ENCODE data around the gene MRPL20.
"Not testable (repeated sequence)": the region's sequence is repeated elsewhere in the genome, so short reads cannot be mapped to it uniquely, and the experiment has no call there.

MRPL20 gene

DNA sequence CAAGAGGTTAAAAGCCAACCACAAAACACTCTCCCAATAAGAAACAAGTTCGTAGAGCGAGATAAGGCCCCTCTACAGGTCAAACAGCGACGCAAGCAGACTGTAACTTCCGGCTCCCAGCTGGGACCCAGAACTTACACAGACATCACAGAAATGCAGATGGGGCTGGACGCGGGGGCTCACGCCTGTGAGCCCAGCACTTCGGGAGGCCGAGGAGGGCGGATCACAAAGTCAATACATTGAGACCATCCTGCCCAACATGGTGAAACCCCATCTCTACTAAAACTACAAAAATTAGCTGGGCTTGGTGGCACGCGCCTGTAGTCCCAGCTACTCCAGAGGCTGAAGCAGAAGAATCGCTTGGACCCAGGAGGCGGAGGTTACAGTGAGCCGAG, 19.0 kb downstream of the MRPL20 start:
- no peak for DNase-seq (ENCODE audit: low read depth)
- TF ChIP-seq, protein P1, sequence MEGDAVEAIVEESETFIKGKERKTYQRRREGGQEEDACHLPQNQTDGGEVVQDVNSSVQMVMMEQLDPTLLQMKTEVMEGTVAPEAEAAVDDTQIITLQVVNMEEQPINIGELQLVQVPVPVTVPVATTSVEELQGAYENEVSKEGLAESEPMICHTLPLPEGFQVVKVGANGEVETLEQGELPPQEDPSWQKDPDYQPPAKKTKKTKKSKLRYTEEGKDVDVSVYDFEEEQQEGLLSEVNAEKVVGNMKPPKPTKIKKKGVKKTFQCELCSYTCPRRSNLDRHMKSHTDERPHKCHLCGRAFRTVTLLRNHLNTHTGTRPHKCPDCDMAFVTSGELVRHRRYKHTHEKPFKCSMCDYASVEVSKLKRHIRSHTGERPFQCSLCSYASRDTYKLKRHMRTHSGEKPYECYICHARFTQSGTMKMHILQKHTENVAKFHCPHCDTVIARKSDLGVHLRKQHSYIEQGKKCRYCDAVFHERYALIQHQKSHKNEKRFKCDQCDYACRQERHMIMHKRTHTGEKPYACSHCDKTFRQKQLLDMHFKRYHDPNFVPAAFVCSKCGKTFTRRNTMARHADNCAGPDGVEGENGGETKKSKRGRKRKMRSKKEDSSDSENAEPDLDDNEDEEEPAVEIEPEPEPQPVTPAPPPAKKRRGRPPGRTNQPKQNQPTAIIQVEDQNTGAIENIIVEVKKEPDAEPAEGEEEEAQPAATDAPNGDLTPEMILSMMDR (IDR thresholded peaks at IDR 0.05; ENCODE audit: insufficient read depth, low read depth, low read length, missing control alignments), result no peak
- no peak overlapping the region for H3K4me3 ChIP-seq (ENCODE audit: low read length)

DNA sequence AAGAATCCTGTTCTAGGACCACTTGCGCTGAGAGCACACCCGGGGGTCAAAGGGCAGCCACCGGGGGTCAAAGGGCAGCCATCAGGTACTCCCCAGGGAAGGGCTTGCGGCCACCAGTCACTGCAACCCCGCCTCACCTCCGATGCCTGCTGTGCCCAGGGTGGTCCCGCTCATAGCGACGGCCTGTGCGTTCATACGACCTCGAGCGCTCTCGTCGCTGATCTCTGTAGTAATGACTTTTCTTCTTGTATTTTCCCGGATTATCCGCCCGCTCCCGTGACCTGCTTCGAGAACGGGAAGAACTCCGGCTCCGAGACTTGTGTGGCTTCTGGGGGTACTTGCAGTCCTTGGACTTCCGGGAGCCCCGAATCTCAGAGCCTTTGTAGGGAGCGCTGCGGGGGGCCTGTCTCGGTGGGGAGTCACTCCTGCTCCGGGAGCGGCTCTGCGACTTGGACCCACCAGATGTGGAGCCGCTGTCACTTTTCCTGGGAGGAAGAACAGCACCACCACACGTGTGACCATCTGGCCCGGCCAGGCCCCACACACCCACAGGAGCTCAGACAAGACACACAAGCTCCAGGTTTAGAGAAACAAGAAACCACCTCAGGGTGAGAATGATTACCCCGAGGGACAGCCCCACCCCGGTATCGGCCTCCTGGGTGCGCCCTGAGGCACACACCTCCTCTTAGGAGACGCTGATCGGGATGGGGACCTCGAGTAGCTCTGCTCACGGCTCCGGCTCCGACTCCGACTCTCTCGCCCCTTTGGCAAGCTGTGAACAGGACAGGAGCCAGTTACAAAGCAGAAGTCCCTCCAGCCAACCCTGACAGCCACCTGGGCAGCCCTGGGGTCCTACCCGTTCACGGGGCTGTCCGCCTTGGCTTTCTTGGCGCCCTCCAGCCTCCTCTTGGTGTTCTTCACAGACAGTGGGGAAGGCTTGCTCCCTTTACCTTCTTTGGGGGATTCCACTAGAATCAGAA, 19.7 kb downstream of the MRPL20 start:
- DNase-seq (ENCODE audit: low read depth), result no peak
- TF ChIP-seq, protein P1 (IDR thresholded peaks at IDR 0.05; ENCODE audit: insufficient read depth, low read depth, low read length, missing control alignments), result no peak

DNA sequence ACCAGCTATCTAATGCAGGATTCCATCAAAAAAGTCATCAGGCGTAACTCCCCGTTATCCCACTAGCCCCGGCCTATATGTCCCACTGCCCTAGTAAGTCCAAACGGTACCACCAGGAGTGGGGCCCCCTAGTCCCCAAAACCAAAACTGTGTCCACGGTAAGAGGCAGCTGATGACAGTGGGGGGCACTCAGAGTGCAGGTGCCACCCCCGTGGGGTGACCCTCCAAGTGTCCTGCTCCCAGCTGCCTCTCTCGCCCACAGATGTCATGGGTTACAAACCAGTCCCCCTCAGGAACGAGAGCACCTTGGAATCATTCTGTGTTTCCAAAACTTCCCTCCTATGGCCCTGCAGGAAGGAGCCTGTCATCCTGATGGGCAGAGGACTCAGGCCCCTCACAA, 21.2 kb downstream of the MRPL20 start:
- H3K4me3 ChIP-seq (ENCODE audit: low read length), result no peak overlapping the region
- DNase-seq (ENCODE audit: low read depth), result no peak
- TF ChIP-seq, protein P1 (IDR thresholded peaks at IDR 0.05; ENCODE audit: insufficient read depth, low read depth, low read length, missing control alignments), result no peak

More for the DNA sequence above, 19.7 kb downstream of the MRPL20 start:
- H3K4me3 ChIP-seq (ENCODE audit: low read length), result no peak overlapping the region

DNA sequence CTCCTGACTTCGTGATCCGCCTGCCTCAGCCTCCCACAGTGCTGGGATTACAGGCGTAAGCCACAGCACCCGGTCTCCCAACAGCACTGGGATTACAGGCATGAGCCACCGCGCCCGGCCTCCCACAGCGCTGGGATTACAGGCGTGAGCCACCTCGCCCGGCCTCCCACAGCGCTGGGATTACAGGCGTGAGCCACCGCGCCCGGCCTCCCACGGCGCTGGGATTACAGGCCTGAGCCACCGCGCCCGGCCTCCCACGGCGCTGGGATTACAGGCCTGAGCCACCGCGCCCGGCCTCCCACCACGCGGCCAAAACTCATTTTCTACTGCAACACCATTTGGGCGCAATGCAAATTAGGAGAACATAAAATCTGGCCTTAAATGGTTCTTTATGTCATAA, 21.8 kb downstream of the MRPL20 start:
- DNase-seq (ENCODE audit: low read depth); H3K4me3 ChIP-seq (ENCODE audit: low read length): not testable (repeated sequence)

DNA sequence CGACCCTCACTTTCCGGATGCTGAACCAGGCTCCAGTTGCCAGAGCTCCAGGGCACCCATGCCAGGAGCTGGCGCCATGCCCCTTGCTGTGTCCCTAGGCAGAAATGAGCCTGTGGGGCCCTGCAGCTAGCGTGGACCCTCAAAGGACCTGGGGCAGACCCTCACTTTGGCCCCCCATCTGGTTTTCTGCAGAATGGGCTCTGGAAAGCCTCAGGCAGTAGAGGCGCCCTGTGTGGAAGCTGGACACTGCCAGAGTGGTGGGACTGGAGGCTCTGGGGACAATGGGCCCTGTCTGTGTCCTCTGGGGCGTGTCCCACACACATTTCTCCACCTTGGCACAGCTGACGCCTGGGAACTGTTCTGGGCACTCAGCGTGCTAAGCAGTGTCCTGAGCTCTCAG, 25.8 kb downstream of the MRPL20 start:
- TF ChIP-seq, protein P1 (IDR thresholded peaks at IDR 0.05; ENCODE audit: insufficient read depth, low read depth, low read length, missing control alignments), result no peak
- H3K4me3 ChIP-seq (ENCODE audit: low read length), result no peak overlapping the region
- DNase-seq (ENCODE audit: low read depth), result no peak

DNA sequence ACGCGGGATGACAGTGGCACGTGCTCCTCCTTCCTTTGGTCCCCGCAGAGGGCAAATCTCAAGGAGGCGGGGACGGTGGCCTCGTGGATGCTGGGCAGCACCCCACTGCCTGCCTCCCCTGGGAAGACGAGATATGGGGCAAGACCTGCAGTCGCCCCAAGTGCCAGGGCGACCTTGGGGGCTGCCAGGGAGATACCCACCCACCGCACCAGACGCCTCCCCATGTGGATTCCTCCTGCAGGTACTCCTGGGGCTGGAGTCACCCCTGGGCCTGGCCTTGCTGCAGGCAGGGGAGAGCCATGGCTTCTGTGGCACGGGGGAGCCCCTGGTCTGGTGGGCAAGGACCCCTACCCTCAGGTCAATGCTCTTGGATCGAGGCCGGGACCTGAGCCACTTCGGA, 26.2 kb downstream of the MRPL20 start:
- TF ChIP-seq, protein P1 (IDR thresholded peaks at IDR 0.05; ENCODE audit: insufficient read depth, low read depth, low read length, missing control alignments), result no peak
- DNase-seq (ENCODE audit: low read depth), result no peak
- H3K4me3 ChIP-seq (ENCODE audit: low read length), result no peak overlapping the region

DNA sequence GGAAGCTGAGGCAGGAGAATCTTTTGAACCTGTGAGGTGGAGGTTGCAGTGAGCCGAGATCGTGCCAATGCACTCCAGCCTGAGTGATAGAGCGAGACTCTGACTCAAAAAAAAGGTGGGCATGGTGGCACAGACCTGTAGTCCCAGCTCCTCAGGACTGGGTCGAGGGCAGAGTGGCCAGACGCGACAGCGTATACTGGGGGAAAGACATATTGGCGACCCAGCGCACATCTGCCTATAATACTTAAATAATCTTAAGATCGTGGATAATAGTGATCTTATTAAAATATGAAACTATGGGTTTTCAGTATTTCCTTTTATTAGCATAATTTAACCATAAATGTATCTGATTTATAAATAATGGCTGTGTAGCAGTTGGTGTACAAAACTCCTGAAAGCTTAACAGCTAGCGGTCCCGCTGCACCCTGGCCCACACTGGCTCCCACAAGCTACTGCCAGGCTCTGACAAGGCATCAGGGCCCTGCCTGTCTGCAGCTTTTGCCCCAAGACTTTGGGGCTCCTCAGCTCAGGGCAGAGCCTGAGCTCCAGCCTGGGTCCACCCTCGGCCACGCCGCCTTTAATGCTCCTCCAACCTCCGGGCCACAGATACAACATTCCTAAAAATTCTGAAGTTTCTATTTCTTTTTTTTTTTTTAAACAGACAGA, 29.4 kb downstream of the MRPL20 start:
- H3K4me3 ChIP-seq (ENCODE audit: low read length), result no peak overlapping the region
- DNase-seq (ENCODE audit: low read depth), result no peak
- TF ChIP-seq, protein P1 (IDR thresholded peaks at IDR 0.05; ENCODE audit: insufficient read depth, low read depth, low read length, missing control alignments), result no peak
